GM10266 (cell line): Measurements from ENCODE around the gene RFXAP.
A peak's percentile ranks its signal among the peaks of the same experiment; 100 is the strongest.

Source experiments
- DNase-seq: peaks from one replicate; pipeline ENCODE4 v3.0.0; 2012; ENCODE audit errors: extremely low spot score
- CTCF ChIP-seq: IDR thresholded peaks from 2 replicates; pipeline ENCODE4 v1.5.1; 2012; ENCODE audit warnings: mild to moderate bottlenecking, low read depth; ENCODE audit not compliant: control insufficient read depth, insufficient read depth; ENCODE audit errors: missing control alignments

The RFXAP gene

GRCh38 chr13:36817996-36818803 lies 822 bp upstream of the RFXAP start:
- no peak for DNase-seq
- no peak for TF ChIP-seq CTCF

- TF ChIP-seq CTCF: no peak
- peak; percentile 34 for DNase-seq
These were observed 693 bp downstream of the RFXAP start for GRCh38 chr13:36819739-36820090.

- TF ChIP-seq CTCF: no peak
- DNase-seq: peak; percentile 58
These were observed 1.2 kb downstream of the RFXAP start for GRCh38 chr13:36820222-36820621.

- no peak for DNase-seq
- TF ChIP-seq CTCF: no peak
These were observed 3.8 kb downstream of the RFXAP start for GRCh38 chr13:36822785-36823184.

GRCh38 chr13:36829753-36830152 lies 10.7 kb downstream of the RFXAP start:
- DNase-seq: no peak

GRCh38 chr13:36831291-36831690 lies 12.3 kb downstream of the RFXAP start:
- no peak for TF ChIP-seq CTCF
- no peak for DNase-seq

More at GRCh38 chr13:36829753-36830152, 10.7 kb downstream of the RFXAP start:
- no peak for TF ChIP-seq CTCF

- no peak for DNase-seq
- TF ChIP-seq CTCF: no peak
These were observed 15.3 kb downstream of the RFXAP start for GRCh38 chr13:36834299-36834698.
